ENCODE data around the gene ARAP1.
A peak's percentile ranks its signal among the peaks of the same experiment; 100 is the strongest.

Gene ARAP1

DNA sequence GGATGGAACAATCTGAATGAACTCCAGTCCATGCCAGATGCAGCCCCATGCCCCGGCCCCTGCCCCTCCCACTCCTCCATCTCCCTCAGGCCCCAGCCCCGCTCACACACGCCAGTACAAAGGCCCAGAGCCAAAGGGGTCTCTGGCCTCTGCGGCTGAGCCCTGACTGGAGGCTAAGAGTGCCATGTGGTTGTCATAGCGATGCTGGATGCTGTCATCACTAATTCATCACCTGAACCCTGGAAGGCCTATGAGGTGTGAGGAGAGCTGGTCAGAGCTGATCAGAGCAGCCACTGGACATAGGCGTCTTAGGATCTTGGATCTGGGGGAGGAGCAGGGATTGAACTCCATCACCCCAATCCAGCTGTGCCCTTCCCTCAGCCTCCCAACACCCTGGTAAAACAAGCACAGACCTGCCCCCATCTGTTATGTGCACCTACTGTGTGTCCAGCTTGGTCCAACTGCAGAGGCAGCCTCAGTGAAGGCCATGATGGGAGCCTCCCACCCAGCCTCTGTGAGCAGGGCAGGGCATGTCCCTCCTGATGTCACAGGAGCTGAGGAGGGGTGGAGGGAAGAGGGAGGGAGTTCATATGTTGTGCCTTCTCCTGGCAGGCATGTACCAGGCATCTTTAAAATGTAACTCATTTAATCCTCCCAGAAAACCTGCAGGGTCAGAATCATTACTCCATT, 94.7 kb downstream of the ARAP1 start:
- DNase-seq (ENCODE audit: low read depth), result no peak

GRCh38 chr11:72655896-72656464, 96.2 kb downstream of the ARAP1 start:
- no peak for DNase-seq (ENCODE audit: low read depth)

DNA sequence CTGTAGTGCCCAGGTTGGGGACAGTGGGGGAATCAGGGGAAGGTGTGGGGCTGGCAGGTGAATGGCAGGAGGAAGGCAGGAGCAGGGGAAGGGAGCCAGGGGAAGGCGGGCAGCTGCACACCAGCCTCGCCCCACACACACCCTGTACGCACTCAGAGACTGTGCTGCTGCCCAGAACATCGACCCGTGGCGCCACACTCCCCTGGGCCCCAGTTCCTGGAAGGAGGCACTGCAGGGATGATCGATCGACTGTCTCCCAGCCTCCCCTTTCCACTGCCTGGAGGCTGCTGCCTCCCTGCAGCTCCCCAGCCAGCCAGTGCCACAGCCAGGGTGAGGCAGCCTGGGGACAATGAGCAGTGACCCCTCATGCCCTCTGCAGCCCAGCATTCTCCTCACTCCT, 97.2 kb downstream of the ARAP1 start:
- DNase-seq (ENCODE audit: low read depth), result no peak

DNA sequence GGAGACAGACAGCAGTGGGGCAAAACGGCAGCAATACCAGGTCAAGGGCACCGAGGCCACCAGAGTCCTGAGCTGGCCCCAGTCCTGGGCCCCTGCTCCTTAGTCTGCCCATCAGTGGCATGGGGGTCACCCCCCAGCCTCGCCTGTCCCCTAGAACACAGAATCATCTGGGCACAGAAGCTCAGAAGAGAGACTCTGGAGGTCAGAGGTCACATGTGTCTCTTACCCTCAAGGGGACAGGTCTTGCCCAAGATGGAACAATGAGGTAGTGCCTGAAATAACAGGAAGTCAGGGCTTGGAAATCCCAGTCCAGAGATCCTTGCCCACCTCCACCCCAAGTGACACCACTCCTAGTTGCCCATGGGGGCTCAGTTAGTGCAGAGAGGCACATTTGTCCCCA, 98.6 kb downstream of the ARAP1 start:
- no peak for DNase-seq (ENCODE audit: low read depth)

- DNase-seq (ENCODE audit: low read depth), result no peak
Measured at GRCh38 chr11:72652873-72653630, 99.2 kb downstream of the ARAP1 start.

GRCh38 chr11:72652133-72652532, 100.1 kb downstream of the ARAP1 start:
- no peak for DNase-seq (ENCODE audit: low read depth)

- DNase-seq (ENCODE audit: low read depth), result no peak
Measured at GRCh38 chr11:72649215-72649976, 102.8 kb downstream of the ARAP1 start.

- DNase-seq (ENCODE audit: low read depth), result no peak
Measured at GRCh38 chr11:72648384-72649136, 103.6 kb downstream of the ARAP1 start.

- DNase-seq (ENCODE audit: low read depth), result no peak
Measured at GRCh38 chr11:72647882-72648281, 104.3 kb downstream of the ARAP1 start.

DNA sequence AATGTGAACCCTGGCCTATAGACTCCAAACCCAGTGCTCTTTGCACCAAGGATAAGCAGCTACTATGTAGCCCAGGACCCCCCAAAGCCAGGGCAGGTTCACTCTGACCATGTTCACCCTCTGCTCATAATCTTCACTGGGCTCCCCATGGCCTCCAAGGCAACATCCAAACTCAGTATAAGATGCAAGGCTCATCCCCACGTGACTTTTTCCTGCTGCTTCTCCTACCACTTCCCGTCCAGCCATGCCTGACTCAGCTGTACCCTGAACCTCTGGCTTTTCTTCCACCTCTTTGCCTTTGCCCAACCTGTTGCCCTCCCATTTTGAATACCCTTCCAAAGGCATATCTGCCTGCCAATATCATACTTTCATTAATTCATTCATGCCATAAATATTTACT, 105.7 kb downstream of the ARAP1 start:
- DNase-seq (ENCODE audit: low read depth), result no peak

DNA sequence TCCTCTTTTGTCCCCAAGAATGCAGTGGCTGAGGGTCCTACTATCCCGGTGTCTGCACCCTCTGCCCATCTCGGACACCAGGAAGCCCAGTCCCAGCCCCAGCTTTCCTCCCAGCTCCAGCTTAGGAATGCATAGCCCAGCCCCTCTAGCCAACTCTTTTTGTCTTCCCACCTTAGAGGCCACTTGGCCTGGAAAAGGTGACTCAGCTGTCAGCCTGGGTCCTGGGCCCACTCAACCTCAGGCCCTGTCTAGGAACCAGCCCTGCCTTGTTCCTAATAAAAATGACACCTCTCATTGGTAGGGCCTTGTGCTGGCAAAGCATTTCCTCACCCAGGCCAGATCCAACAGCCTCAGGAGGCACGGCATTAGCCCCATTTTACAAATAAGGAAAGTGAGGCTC, 106.2 kb downstream of the ARAP1 start:
- DNase-seq (ENCODE audit: low read depth), result no peak

- DNase-seq (ENCODE audit: low read depth), result no peak
Measured at GRCh38 chr11:72643547-72643946, 108.7 kb downstream of the ARAP1 start.

DNA sequence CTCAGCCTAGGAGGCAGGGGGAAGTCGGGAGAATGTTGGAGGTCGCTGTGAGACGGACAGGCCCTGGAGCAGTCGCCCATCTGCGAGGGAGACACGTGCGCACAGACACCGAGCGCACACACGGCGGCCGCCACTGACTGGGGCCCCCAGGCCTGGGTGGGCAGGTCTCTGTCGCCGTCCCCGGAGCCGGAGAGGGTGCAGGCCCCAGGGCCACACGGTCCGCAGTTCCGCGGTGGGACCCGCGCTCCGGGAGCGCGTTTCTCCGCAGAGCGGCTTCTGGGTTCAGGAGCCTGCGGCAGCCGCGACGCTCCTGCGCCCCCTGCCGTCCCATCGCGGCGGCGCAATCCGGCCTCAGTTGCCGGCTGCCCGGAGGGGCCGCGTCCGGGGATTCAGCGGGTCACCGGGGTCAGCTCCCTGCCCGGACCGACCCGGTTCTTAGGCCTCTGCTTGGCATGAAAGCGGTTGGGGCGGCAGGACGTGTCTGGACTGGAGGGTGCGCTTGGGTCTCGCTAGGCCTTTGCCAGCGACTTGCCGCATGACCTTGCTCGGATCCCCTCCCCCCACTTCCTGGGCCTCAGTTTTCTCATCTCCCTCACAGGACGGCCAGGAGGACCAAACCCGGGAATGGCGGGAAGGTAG, 109.2 kb downstream of the ARAP1 start:
- DNase-seq (ENCODE audit: low read depth), result peak; percentile 11

- DNase-seq (ENCODE audit: low read depth), result no peak
Measured at GRCh38 chr11:72642043-72642883, 109.9 kb downstream of the ARAP1 start.

DNA sequence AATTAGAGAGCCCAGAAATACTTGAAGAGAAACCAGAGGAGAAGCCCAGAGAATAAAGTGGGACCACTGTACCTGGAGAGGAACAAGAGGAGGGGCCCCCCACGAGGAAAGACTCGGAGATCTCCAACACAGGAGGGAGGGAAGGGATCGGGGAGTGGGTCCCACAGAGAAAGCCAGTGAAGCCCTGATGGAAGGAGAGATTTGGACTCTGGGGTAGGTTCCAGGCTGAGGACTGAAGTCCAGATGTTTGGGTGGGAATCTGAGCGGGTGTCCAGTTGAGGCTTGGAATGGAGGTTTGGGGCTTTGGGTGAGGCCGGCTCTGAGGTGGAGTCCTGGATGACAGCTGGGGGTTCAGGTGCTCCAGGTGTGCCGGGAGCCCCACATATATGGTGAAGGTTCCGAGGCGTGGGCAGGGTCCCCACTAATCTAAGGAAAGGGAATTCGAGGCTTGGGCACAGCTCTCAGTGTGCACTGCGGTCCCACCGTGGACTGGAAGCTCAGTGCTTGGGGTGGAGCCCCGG, 110.6 kb downstream of the ARAP1 start:
- no peak for DNase-seq (ENCODE audit: low read depth)

DNA sequence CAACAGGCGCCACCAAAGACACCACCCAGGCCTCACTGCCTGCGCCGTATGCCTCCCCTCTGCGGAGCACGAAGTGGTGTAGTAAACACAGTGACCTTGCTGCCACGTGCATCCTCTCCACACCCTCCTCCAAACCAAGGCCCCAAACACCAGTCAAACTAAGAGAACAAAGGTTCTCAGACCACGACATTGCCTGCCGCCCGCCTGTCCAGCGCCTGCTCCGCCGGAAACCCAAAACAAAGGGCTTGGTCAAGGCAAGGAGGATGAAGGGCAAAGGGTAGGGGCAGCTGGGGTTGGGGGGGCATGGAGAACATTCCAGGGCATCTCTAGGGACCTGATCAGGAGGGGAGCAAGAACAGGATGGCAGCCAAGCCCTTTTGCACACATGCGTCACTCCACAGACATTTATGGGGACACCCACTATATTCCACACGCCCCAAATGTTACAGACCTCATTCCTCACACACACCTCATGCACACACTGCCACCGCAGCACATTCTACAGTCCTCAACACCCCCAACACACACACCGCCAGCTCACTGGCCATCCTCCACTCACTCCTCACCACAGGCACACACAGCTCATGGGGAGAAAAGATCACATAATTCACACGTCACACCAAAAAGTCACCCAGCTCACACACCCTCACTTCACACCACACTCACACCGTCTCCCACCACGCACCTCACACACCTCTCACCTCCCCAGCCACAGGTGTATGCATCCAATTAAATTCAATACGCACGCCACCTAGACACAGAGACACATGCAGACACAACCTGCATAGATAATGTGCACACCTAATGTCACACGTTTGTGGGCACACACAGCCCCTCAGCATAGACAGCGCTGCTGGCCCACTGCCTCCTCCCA, 112.5 kb downstream of the ARAP1 start:
- DNase-seq (ENCODE audit: low read depth), result no peak

DNA sequence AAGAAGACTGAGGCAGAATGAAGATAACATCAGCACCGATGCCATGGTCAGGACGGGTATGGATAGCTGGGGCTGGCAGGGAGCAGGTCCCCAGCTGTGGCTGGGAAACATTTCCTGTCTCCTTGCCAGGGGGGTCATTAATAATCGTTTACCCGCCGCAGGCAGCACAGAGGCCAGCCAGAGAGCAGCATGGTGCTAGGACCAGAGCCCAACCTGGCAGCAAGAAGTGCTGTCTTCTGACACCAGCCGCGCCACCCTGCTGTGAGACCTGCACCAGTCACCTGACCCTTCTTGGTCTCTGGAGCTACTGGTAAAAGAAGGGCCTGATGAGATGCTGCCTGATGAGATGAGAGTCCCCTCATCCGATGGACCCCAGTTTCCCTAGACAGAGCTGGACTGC, 114.3 kb downstream of the ARAP1 start:
- DNase-seq (ENCODE audit: low read depth), result no peak

- no peak for DNase-seq (ENCODE audit: low read depth)
Measured at GRCh38 chr11:72637198-72637597, 115.0 kb downstream of the ARAP1 start.

DNA sequence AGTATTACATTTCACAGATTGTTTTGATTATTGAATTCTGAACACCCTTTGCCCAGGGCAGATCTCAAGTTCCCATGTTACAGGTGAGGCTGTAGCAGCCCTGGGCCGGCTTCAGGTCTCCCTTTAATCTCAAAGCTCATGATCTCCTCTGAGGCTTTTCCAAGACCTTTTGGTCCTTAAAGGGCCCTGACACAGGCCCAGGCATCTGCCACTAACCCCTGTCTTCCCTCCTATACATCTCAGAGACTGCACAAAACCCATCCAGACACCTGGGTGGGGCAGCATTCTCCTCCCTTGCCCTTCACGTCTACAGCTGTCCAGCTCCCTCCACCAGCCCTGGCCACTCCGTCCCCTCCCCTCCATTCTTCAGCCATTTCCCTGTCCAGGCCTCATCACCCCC, 115.8 kb downstream of the ARAP1 start:
- no peak for DNase-seq (ENCODE audit: low read depth)
